ENCODE data around the gene RNASEL. TPM values are rescaled to one million over a fixed set of nuclear protein-coding genes. Genes with fewer than 3 reads are reported as not detected.

The RNASEL gene
- total RNA-seq, 4 donors from 2014 or later = 12.3 to 17.9 (median 15.3) TPM

GRCh38 chr1:182604175-182605164 is 15.4 kb upstream of the RNASEL start, which contains the start of gene RGS16:
RGS16 (minus strand) TSS chr1:182604389; CDS start chr1:182604259, 130 bp downstream.
- peak; percentile 96 for DNase-seq
- H3K27ac ChIP-seq = peak within 1 kb of the TSS; percentile 86 to 95 (median 90)
- peaks cover 17 to 28% of the 10 kb centered on the region in 2 donors for H3K36me3 ChIP-seq
- H3K27me3 ChIP-seq = no peaks in the 10 kb centered on the region
- H3K4me3 ChIP-seq (replicated peaks in 1 of 3) = peak within 1 kb of the TSS; percentile 73 to 94 (median 88)
- no peaks in the 10 kb centered on the region for H3K9me3 ChIP-seq
- 7 to 8% methylated on average over 29 to 39 of the region's 44 CpGs for WGBS, 2 donors
- intact Hi-C loops (cut with DNase I) = no loop called here
- peak; percentile 96 to 100 for TF ChIP-seq POLR2A (IDR thresholded peaks at IDR 0.05)
- peak in 1 of 6 experiments; percentile 6 for TF ChIP-seq CTCF (IDR thresholded peaks at IDR 0.05)
- H3K4me1 ChIP-seq = peaks cover 27 to 45% of the 10 kb centered on the region in 2 donors

- DNase-seq = peak; percentile 50 to 59
- intact Hi-C loops (cut with DNase I) = no loop called here
- H3K4me1 ChIP-seq = peaks cover 28 to 52% of the 10 kb centered on the region in 2 donors
- H3K27ac ChIP-seq = peak overlapping the region; percentile 86 to 95 (median 90)
- no peaks in the 10 kb centered on the region for H3K9me3 ChIP-seq
- H3K27me3 ChIP-seq = no peaks in the 10 kb centered on the region
- 0 to 2% methylated on average over 5 to 9 of the region's 12 CpGs for WGBS, 2 donors
- TF ChIP-seq POLR2A (IDR thresholded peaks at IDR 0.05) (no peak), CTCF (IDR thresholded peaks at IDR 0.05) (no peak)
- peak overlapping the region; percentile 73 to 94 (median 88) for H3K4me3 ChIP-seq (replicated peaks in 1 of 3)
- peaks cover 18 to 29% of the 10 kb centered on the region in 2 donors for H3K36me3 ChIP-seq
These were observed 14.7 kb upstream of the RNASEL start for GRCh38 chr1:182603646-182604174.

- 4 to 22% methylated on average over 10 of the region's 10 CpGs for WGBS, 2 donors
- peaks cover 18 to 29% of the 10 kb centered on the region in 2 donors for H3K36me3 ChIP-seq
- peak overlapping the region; percentile 73 to 94 (median 88) for H3K4me3 ChIP-seq (replicated peaks in 1 of 3)
- peak; percentile 69 to 79 for DNase-seq
- H3K4me1 ChIP-seq = peaks cover 28 to 54% of the 10 kb centered on the region in 2 donors
- peak overlapping the region; percentile 86 to 95 (median 90) for H3K27ac ChIP-seq
- intact Hi-C loops (cut with DNase I) = no loop called here
- H3K27me3 ChIP-seq = no peaks in the 10 kb centered on the region
- TF ChIP-seq CTCF (IDR thresholded peaks at IDR 0.05) (no peak), POLR2A (IDR thresholded peaks at IDR 0.05) (peak in 1 of 2 donors; percentile 56)
- H3K9me3 ChIP-seq = no peaks in the 10 kb centered on the region
These were observed 14.0 kb upstream of the RNASEL start for GRCh38 chr1:182602935-182603645.

- Histone ChIP-seq H3K27me3 (no peaks in the 10 kb centered on the region), H3K4me3 (replicated peaks in 1 of 3) (peak overlapping the region in 1 of 3 donors; percentile 88), H3K9me3 (no peaks in the 10 kb centered on the region), H3K27ac (peak overlapping the region; percentile 86 to 95 (median 90)), H3K36me3 (peaks cover 18 to 29% of the 10 kb centered on the region in 2 donors), H3K4me1 (peaks cover 28 to 54% of the 10 kb centered on the region in 2 donors)
- WGBS, 2 donors = 36 to 58% methylated on average over 4 of the region's 4 CpGs
- intact Hi-C loops (cut with DNase I) = loop anchor here (2.0 kb wide), 1 partner anchor 181 kb away; no protein-coding TSS in a partner anchor
- TF ChIP-seq CTCF (IDR thresholded peaks at IDR 0.05) = no peak
- no peak for TF ChIP-seq POLR2A (IDR thresholded peaks at IDR 0.05)
- DNase-seq = peak in 1 of 2 donors; percentile 36
These were observed 12.9 kb upstream of the RNASEL start for GRCh38 chr1:182601913-182602312.
